ENCODE results near the gene RPL13.
A peak's percentile ranks its signal among the peaks of the same experiment; 100 is the strongest.

Gene RPL13

DNA sequence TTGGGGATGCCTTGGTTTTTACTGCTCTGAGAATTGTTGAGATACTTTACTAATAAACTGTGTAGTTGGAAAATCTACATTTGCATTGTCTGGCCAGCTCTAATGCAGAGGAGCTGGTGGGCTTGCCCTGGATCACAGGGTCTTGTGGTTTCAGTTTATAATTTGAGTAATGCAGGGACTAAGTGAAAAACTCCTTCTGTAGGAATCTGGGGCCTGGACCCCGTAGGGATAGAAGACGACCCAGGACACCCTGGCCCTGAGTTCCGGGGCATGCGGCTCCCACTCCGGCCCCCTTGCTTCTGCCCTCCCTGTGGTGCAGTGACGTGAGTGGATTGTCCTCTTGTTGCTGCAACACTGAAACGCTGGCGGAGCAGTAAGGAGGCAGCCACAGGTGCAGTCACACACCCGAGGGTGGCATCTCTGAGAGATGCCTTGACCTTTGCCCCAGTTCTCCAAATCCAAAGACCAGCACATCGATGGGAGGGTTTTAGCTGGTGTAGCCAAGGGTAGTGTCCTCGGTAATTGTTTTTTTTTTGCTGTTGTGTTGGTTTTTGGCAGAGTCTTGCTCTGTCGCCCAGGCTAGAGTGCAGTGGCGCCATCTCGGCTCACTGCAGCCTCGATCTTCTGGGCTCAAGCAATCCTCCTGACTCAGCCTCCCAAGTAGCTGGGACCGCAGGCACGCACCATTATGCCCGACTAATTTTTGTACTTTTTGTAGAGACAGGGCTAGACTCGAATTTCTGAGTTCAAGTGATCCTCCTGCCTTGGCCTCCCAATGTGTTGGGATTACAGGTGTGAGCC is 2.6 kb upstream of the RPL13 start:
- CTCF ChIA-PET = interaction anchor here (0.6 kb wide), 1 partner anchor 18 kb away, joined by 5 read pairs; no protein-coding TSS in a partner anchor
- POLR2A ChIA-PET (ENCODE audit: low non-redundant PET) = no interaction called here
- DNase-seq (ENCODE audit: low spot score) = no peak
- peak overlapping the region; percentile 95 for H3K27ac ChIP-seq
- TF ChIP-seq, protein P1, sequence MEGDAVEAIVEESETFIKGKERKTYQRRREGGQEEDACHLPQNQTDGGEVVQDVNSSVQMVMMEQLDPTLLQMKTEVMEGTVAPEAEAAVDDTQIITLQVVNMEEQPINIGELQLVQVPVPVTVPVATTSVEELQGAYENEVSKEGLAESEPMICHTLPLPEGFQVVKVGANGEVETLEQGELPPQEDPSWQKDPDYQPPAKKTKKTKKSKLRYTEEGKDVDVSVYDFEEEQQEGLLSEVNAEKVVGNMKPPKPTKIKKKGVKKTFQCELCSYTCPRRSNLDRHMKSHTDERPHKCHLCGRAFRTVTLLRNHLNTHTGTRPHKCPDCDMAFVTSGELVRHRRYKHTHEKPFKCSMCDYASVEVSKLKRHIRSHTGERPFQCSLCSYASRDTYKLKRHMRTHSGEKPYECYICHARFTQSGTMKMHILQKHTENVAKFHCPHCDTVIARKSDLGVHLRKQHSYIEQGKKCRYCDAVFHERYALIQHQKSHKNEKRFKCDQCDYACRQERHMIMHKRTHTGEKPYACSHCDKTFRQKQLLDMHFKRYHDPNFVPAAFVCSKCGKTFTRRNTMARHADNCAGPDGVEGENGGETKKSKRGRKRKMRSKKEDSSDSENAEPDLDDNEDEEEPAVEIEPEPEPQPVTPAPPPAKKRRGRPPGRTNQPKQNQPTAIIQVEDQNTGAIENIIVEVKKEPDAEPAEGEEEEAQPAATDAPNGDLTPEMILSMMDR (conservative IDR thresholded peaks at IDR 0.05; ENCODE audit: low read depth) = peak; percentile 16; the same call in 1 of the 2 replicates

DNA sequence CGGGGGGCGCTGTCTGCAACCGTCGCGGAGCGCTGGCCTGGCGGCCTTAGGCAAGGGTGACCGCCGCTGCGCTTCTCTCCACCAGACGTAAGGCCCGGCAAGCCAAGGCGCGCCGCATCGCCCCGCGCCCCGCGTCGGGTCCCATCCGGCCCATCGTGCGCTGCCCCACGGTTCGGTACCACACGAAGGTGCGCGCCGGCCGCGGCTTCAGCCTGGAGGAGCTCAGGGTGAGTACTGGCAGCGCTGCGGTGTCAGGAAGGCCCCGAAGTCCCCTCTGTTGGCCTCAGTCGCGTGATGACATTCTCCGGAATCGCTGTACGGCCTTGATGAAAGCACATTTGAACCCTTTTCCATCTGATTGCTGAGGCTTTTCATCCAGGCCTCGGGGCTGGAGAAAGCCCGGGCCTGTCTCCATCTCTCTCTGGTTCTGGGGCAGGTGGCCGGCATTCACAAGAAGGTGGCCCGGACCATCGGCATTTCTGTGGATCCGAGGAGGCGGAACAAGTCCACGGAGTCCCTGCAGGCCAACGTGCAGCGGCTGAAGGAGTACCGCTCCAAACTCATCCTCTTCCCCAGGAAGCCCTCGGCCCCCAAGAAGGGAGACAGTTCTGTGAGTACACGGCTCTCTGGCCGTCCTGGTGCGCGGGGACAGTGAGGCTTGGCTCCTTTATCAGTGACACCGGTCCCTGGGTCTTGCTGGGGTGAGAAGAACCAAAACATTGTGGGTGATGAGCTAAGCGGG is 831 bp downstream of the RPL13 start:
- peak overlapping the region; percentile 95 for H3K27ac ChIP-seq
- no peak for DNase-seq (ENCODE audit: low spot score)
- TF ChIP-seq, protein P1 (conservative IDR thresholded peaks at IDR 0.05; ENCODE audit: low read depth) = no peak
- CTCF ChIA-PET = no interaction called here
- POLR2A ChIA-PET (ENCODE audit: low non-redundant PET) = interaction anchor here (0.6 to 1.1 kb wide), 2 partner anchors 139 to 140 kb away, joined by 3 read pairs; partner anchors contain the start of gene SPATA2L

DNA sequence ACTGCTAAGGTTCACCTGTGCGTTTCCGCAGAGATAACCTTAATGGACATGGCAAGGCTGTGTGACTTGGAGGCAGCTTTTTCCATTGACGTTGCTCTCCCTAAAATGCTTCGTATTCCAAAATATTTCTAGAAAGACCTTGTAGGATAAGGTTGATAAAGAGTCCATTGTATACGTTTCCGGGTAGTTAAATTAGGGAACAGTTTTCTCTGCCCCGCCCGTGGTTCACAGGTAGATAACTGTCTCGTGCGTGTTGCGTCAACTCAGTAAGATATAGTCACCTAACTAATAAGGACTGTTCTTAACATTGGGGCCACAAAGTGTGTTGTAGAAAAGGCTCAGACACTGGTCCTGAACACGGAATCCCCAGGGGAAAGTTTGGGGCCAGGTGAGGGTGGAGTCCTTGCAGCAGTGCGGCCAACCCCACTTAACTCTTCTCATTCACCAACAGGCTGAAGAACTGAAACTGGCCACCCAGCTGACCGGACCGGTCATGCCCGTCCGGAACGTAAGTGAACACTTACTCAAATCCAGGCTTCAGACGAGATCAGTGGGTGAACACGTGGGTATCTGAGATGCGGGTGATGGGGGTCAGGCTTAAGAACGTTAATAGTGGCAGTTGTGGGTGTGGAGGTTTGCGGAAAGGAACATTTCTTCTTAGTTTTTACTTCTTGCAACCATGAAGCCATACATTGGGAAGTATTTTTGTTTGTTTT is 1.6 kb downstream of the RPL13 start:
- CTCF ChIA-PET = no interaction called here
- TF ChIP-seq, protein P1 (conservative IDR thresholded peaks at IDR 0.05; ENCODE audit: low read depth) = no peak
- DNase-seq (ENCODE audit: low spot score) = no peak
- H3K27ac ChIP-seq = peak overlapping the region; percentile 95
- POLR2A ChIA-PET (ENCODE audit: low non-redundant PET) = interaction anchor here (0.7 to 1.1 kb wide), 2 partner anchors 139 to 299 kb away, joined by 3 to 4 read pairs; no protein-coding TSS in a partner anchor

DNA sequence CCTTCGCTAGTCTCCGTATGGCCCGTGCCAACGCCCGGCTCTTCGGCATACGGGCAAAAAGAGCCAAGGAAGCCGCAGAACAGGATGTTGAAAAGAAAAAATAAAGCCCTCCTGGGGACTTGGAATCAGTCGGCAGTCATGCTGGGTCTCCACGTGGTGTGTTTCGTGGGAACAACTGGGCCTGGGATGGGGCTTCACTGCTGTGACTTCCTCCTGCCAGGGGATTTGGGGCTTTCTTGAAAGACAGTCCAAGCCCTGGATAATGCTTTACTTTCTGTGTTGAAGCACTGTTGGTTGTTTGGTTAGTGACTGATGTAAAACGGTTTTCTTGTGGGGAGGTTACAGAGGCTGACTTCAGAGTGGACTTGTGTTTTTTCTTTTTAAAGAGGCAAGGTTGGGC is 2.5 kb downstream of the RPL13 start:
- TF ChIP-seq, protein P1 (conservative IDR thresholded peaks at IDR 0.05; ENCODE audit: low read depth) = no peak
- CTCF ChIA-PET = interaction anchor here (0.7 to 1.0 kb wide), 2 partner anchors 10 to 13 kb away, joined by 3 read pairs; partner anchors contain the start of gene CPNE7
- H3K27ac ChIP-seq = peak overlapping the region; percentile 95
- no peak for DNase-seq (ENCODE audit: low spot score)
- POLR2A ChIA-PET (ENCODE audit: low non-redundant PET) = no interaction called here

DNA sequence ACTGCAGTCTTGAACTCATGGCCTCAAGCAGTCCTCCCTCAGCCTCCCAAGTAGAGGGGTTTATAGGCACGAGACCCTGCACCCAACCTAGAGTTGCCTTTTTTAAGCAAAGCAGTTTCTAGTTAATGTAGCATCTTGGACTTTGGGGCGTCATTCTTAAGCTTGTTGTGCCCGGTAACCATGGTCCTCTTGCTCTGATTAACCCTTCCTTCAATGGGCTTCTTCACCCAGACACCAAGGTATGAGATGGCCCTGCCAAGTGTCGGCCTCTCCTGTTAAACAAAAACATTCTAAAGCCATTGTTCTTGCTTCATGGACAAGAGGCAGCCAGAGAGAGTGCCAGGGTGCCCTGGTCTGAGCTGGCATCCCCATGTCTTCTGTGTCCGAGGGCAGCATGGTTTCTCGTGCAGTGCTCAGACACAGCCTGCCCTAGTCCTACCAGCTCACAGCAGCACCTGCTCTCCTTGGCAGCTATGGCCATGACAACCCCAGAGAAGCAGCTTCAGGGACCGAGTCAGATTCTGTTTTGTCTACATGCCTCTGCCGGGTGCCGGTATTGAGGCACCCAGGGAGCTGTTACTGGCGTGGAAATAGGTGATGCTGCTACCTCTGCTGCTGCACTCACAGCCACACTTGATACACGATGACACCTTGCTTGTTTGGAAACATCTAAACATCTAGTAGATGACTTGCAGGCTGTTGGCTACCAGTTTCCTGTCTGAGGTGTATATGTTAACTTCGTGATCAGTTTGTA is 3.3 kb downstream of the RPL13 start:
- ChIA-PET POLR2A (ENCODE audit: low non-redundant PET) (no interaction called here), CTCF (interaction anchor here (0.7 to 1.2 kb wide), 4 partner anchors 9 to 133 kb away, joined by 3 to 6 read pairs (median 3); partner anchors contain the start of gene CPNE7)
- no peak for DNase-seq (ENCODE audit: low spot score)
- peak overlapping the region; percentile 95 for H3K27ac ChIP-seq
- TF ChIP-seq, protein P1 (conservative IDR thresholded peaks at IDR 0.05; ENCODE audit: low read depth) = no peak
